Measurements from ENCODE around the gene FAM200C.
A peak's percentile ranks its signal among the peaks of the same experiment; 100 is the strongest.

Gene FAM200C

DNA sequence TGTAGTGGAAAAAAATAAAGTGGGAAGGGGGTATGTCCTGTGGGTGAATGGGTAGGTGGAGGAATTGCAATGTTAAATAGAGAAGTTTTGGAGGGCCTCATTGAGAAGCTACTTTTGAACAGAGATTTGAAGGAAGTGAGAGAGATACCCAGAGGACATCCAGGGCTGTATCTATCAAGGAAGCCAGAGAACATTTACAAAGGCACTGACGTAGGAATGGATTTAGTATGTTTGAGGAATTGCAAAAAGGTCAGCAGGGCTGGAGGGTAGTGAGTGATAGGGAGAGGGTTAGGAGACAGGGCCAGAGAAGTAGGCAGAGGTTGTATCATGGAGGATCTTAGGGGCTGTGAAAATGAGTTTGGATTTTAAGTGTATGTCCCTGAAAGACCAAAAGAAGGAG, 35.7 kb upstream of the FAM200C start:
- H3K4me3 ChIP-seq (replicated peaks in 1 of 2; ENCODE audit: low read depth in 2 of 2, low read length in 2 of 2) = no peak overlapping the region
- no peak for DNase-seq (ENCODE audit: low read depth in 2 of 2)
- TF ChIP-seq, protein P1, sequence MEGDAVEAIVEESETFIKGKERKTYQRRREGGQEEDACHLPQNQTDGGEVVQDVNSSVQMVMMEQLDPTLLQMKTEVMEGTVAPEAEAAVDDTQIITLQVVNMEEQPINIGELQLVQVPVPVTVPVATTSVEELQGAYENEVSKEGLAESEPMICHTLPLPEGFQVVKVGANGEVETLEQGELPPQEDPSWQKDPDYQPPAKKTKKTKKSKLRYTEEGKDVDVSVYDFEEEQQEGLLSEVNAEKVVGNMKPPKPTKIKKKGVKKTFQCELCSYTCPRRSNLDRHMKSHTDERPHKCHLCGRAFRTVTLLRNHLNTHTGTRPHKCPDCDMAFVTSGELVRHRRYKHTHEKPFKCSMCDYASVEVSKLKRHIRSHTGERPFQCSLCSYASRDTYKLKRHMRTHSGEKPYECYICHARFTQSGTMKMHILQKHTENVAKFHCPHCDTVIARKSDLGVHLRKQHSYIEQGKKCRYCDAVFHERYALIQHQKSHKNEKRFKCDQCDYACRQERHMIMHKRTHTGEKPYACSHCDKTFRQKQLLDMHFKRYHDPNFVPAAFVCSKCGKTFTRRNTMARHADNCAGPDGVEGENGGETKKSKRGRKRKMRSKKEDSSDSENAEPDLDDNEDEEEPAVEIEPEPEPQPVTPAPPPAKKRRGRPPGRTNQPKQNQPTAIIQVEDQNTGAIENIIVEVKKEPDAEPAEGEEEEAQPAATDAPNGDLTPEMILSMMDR (IDR thresholded peaks at IDR 0.05; ENCODE audit: low read depth, low read length) = no peak

DNA sequence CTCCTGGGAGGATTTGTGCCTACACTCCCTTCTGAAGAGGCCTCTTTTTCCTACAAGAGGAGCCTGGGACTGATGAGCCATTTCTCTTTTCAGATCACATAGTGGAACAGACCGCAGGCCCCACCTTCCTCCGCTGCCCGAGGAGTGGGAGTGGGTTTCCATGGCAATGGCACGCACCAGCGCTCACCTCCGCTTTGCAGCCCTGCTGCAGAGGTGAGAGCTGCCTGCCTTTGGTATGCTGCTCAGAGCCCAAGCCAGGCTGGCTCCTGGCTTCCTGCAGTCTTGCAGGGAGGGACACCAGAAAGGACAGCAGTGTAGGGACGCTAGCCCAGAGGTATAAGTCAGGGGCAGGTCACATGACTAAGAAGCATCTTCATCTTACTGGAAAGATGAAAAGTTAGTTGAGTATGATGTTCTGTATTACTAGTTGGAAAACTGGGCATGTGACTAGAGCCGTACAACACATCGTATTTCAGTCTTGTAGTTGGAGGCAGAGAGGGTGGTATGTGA, 34.2 kb upstream of the FAM200C start:
- DNase-seq (ENCODE audit: low read depth in 2 of 2) = no peak
- H3K4me3 ChIP-seq (replicated peaks in 1 of 2; ENCODE audit: low read depth in 2 of 2, low read length in 2 of 2) = no peak overlapping the region
- TF ChIP-seq, protein P1 (IDR thresholded peaks at IDR 0.05; ENCODE audit: low read depth, low read length) = no peak

DNA sequence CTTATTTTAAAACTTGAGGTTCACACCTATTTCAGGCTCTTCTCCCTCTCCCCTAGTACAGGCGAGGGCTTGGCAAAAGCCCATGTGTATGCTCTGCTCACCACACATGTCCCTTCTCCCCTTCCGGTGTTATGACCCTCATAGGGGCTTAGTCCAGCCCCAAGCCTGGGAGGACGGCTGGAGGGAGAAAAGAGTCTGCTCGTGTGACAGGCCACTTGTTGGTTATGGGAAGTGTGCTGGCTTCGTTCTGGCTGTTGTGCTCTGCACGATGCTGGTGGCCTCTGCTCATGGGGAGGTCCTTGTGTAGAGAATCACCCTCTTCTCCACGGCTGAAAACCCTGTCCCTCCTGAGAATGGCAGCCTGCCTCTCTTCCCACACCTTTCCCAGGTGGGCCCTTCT, 32.9 kb upstream of the FAM200C start:
- no peak for DNase-seq (ENCODE audit: low read depth in 2 of 2)
- H3K4me3 ChIP-seq (replicated peaks in 1 of 2; ENCODE audit: low read depth in 2 of 2, low read length in 2 of 2) = no peak overlapping the region
- TF ChIP-seq, protein P1 (IDR thresholded peaks at IDR 0.05; ENCODE audit: low read depth, low read length) = no peak

DNA sequence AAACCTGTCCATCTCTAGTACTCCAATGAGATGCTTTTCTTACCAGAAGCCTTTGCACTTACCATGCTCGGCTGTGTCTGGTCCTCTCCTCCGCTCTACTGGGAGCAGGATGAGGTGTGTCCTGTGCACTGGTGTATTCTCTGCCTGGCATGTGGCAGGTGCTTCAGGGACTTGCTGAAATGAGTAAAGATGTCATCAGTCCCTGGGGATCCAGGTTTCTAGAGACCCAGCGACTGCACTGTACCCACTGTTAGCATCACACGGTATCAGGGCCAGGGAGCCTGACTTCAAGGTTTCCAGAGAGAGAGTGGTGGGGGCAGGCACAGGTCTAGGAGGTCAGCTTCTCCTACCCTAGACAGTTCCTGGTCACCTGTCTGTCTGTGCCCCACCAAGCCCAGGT, 32.3 kb upstream of the FAM200C start:
- TF ChIP-seq, protein P1 (IDR thresholded peaks at IDR 0.05; ENCODE audit: low read depth, low read length) = no peak
- no peak for DNase-seq (ENCODE audit: low read depth in 2 of 2)
- no peak overlapping the region for H3K4me3 ChIP-seq (replicated peaks in 1 of 2; ENCODE audit: low read depth in 2 of 2, low read length in 2 of 2)

DNA sequence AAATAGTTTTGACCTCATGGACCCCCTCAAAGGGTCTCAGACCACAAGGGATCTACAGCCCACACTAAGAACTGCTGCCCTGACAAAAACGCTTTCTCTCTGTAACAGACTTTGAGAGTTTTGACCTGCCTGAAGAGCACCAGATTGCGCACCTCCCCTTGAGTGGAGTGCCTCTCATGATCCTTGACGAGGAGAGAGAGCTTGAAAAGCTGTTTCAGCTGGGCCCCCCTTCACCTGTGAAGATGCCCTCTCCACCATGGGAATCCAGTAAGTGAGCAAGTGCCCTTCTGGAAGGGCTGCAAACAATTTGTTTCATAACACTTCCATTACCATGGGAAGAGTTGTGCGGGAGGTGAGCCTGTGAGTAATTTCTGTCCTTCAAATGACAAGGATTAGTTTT, 27.8 kb upstream of the FAM200C start:
- H3K4me3 ChIP-seq (replicated peaks in 1 of 2; ENCODE audit: low read depth in 2 of 2, low read length in 2 of 2) = no peak overlapping the region
- no peak for DNase-seq (ENCODE audit: low read depth in 2 of 2)
- TF ChIP-seq, protein P1 (IDR thresholded peaks at IDR 0.05; ENCODE audit: low read depth, low read length) = no peak

DNA sequence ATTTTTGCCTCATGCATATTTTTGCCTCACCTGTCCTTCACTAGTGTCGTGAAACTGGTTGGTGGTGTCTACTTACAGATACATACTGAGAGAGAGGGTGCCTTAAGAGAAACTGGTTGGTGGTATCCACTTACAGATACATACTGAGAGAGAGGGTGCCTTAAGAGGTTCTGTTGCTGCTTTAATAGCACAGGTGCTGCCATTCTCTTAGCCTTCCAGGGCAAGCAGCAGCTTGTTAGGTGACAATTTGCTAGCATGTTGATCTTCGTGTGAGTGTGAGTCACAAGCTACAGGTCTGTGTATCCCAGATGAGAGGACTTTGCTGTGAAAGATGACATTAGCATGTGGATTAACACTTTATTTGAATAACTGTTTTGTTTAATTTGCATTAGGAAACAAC, 23.2 kb upstream of the FAM200C start:
- TF ChIP-seq, protein P1 (IDR thresholded peaks at IDR 0.05; ENCODE audit: low read depth, low read length) = no peak
- H3K4me3 ChIP-seq (replicated peaks in 1 of 2; ENCODE audit: low read depth in 2 of 2, low read length in 2 of 2) = peak overlapping the region in 1 of 2 donors; percentile 70
- no peak for DNase-seq (ENCODE audit: low read depth in 2 of 2)

DNA sequence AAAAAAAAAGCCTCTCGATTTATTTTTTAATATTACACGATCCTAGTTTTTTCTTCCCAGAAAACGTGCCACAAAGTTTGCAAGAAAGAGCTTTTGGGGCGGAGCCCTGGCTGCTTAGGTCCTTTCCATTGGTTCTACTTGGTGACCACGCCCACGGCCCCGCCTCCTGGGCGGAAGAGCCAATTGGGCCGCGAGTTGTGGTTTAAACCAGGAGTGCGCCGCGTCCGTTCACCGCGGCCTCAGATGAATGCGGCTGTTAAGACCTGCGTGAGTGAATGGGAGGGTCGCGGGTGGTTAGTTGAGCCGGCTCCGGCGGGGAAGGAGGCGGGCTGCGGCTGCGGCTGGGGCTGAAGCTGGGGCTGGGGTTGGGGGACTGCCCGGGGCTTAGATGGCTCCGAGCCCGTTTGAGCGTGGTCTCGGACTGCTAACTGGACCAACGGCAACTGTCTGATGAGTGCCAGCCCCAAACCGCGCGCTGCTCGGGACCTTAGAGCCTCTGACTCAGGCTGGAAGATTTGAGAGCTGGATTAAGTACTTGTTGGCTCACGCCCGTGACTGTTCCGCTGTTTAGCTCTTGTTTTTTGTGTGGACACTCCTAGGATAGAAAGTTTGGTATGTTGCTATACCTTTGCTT, 21.9 kb upstream of the FAM200C start, which contains the start of gene PTTG1:
Gene PTTG1, plus strand, starts transcription at position 231 of the 634 bp plus-strand sequence. CDS start 458 bp downstream, outside the sequence.
- H3K4me3 ChIP-seq (replicated peaks in 1 of 2; ENCODE audit: low read depth in 2 of 2, low read length in 2 of 2) = peak within 1 kb of the TSS; percentile 70 to 78
- peak; percentile 96 to 98 for DNase-seq (ENCODE audit: low read depth in 2 of 2)
- TF ChIP-seq, protein P1 (IDR thresholded peaks at IDR 0.05; ENCODE audit: low read depth, low read length) = no peak

Data from cardiac fibroblast (primary cell).